ENCODE measurements around the gene YAF2. TPM values are rescaled to one million over a fixed set of nuclear protein-coding genes. Genes with fewer than 3 reads are reported as not detected.

YAF2 gene
- total RNA-seq, 1 experiment from 2014 or later: 15.0 TPM

GRCh38 chr12:42141981-42142606 is 96.0 kb downstream of the YAF2 start:
- Histone ChIP-seq H3K79me2 (ENCODE audit: insufficient read depth, low read length) (peaks cover 69% of the 10 kb centered on the region), H3K4me1 (ENCODE audit: control insufficient read depth in 1 of 2, insufficient read depth in 2 of 2, low read length in 2 of 2) (peaks cover 7 to 27% of the 10 kb centered on the region in 2 experiments; a peak in 3 of 4 replicates)
- no peak for TF ChIP-seq SIN3A (IDR thresholded peaks at IDR 0.05; ENCODE audit: low read depth)
- TF ChIP-seq ELF1 (IDR thresholded peaks at IDR 0.05; ENCODE audit: borderline replicate concordance, low read depth): no peak
- TF ChIP-seq ZBTB33 (IDR thresholded peaks at IDR 0.05; ENCODE audit: extremely low read depth, insufficient replicate concordance, low read length): no peak
- no peak for TF ChIP-seq JUND (IDR thresholded peaks at IDR 0.05)
- TF ChIP-seq MAX (IDR thresholded peaks at IDR 0.05): no peak
- TF ChIP-seq EZH2 (IDR thresholded peaks at IDR 0.05): no peak
- TF ChIP-seq POLR2AphosphoS5 (IDR thresholded peaks at IDR 0.05; ENCODE audit: low read depth, low read length): no peak
- no peak for TF ChIP-seq YY1 (IDR thresholded peaks at IDR 0.05; ENCODE audit: extremely low read depth, insufficient replicate concordance, low read depth, low read length)
- TF ChIP-seq RAD21 (IDR thresholded peaks at IDR 0.05; ENCODE audit: low read depth): no peak
- no peak for TF ChIP-seq FOSL1 (IDR thresholded peaks at IDR 0.05; ENCODE audit: low read depth)
- no peak for TF ChIP-seq SRF (IDR thresholded peaks at IDR 0.05; ENCODE audit: low read depth)

More at GRCh38 chr12:42141981-42142606, 96.0 kb downstream of the YAF2 start:
- no TSS peak for BruUV-seq (replicated peaks)
- POLR2A ChIA-PET: no interaction called here
- H3K27ac ChIP-seq (ENCODE audit: low read depth, low read length): no peak overlapping the region
- CTCF ChIA-PET: no interaction called here
- no peak overlapping the region for H3K4me3 ChIP-seq (replicated peaks in 1 of 2; ENCODE audit: low read depth in 1 of 2, low read length in 2 of 2)
- H3K9ac ChIP-seq (ENCODE audit: low read length): no peak overlapping the region
- intact Hi-C loops (cut with micrococcal nuclease): no loop called here
- peaks cover 14% of the 10 kb centered on the region; the same call in 1 of the 2 replicates for H4K20me1 ChIP-seq (ENCODE audit: insufficient read depth)
- DNase-seq (ENCODE audit: low read depth, low spot score) (no peak), ATAC-seq (no peak)
- no peaks in the 10 kb centered on the region for H3K9me2 ChIP-seq (ENCODE audit: insufficient read depth)
- no peaks in the 10 kb centered on the region for H3K27me3 ChIP-seq (ENCODE audit: insufficient read depth, low read length)
- H2AFZ ChIP-seq (ENCODE audit: low read depth, low read length, poor library complexity, severe bottlenecking): no peak overlapping the region
- RAD21 ChIA-PET (ENCODE audit: low non-redundant PET in 1 of 2, low total read pairs in 2 of 2, uncharacterized antibody in 2 of 2, unreplicated experiment in 2 of 2): no interaction called here
- H3K36me3 ChIP-seq (ENCODE audit: control insufficient read depth in 1 of 2, insufficient read depth in 2 of 2, low read length in 2 of 2): no peaks in the 10 kb centered on the region
- H3K9me3 ChIP-seq (ENCODE audit: control insufficient read depth in 1 of 2, insufficient read depth in 1 of 2, low read depth in 1 of 2, low read length in 2 of 2): no peaks in the 10 kb centered on the region
- H3K4me2 ChIP-seq (ENCODE audit: low read length): no peak overlapping the region
